ENCODE data around the gene GSTA5. TPM values are rescaled to one million over a fixed set of nuclear protein-coding genes. Genes with fewer than 3 reads are reported as not detected.
"Not testable (repeated sequence)": the region's sequence is repeated elsewhere in the genome, so short reads cannot be mapped to it uniquely, and the experiment has no call there.

The GSTA5 gene
- total RNA-seq, 1 experiment from 2014 or later = not detected

DNA sequence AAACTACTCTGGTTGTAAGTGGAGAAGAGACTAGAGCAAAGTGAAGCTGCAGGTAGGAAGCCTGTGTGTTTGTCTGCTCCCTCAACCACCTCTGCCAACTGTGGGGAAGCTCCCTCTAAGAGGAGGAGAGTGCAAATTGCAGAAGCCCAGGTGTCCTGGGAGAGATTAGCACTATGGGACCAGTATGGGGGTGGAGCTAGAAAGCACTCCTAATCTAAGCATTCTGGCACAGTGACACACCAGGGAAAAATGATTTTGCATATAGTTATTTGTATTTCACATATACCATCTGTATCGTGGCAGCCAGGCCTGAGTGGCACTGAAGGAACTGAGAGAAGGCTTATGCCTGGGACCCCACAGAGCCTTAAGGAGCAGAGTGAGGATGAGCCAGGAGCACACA is 49.8 kb downstream of the GSTA5 start:
- Histone ChIP-seq H3K27ac (ENCODE audit: low read depth, low read length, poor library complexity, severe bottlenecking) (no peak overlapping the region), H3K4me3 (ENCODE audit: low read depth, low read length, poor library complexity, severe bottlenecking) (no peak overlapping the region), H3K27me3 (replicated peaks; ENCODE audit: insufficient read depth, low read depth, low read length, poor library complexity) (no peaks in the 10 kb centered on the region), H3K4me1 (ENCODE audit: insufficient read depth, low read length, poor library complexity, severe bottlenecking) (no peaks in the 10 kb centered on the region), H3K9me3 (ENCODE audit: low read depth, low read length, poor library complexity, severe bottlenecking) (no peaks in the 10 kb centered on the region), H3K36me3 (ENCODE audit: insufficient read depth, low read length, poor library complexity, severe bottlenecking) (no peaks in the 10 kb centered on the region)
- DNase-seq (ENCODE audit: low spot score) = no peak
- no peak for TF ChIP-seq EZH2 (IDR thresholded peaks at IDR 0.05; ENCODE audit: borderline replicate concordance, low read depth, low read length, poor library complexity, severe bottlenecking)
- TF ChIP-seq, protein P1, sequence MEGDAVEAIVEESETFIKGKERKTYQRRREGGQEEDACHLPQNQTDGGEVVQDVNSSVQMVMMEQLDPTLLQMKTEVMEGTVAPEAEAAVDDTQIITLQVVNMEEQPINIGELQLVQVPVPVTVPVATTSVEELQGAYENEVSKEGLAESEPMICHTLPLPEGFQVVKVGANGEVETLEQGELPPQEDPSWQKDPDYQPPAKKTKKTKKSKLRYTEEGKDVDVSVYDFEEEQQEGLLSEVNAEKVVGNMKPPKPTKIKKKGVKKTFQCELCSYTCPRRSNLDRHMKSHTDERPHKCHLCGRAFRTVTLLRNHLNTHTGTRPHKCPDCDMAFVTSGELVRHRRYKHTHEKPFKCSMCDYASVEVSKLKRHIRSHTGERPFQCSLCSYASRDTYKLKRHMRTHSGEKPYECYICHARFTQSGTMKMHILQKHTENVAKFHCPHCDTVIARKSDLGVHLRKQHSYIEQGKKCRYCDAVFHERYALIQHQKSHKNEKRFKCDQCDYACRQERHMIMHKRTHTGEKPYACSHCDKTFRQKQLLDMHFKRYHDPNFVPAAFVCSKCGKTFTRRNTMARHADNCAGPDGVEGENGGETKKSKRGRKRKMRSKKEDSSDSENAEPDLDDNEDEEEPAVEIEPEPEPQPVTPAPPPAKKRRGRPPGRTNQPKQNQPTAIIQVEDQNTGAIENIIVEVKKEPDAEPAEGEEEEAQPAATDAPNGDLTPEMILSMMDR (conservative IDR thresholded peaks at IDR 0.05; ENCODE audit: low read depth, low read length) = no peak
- ChIA-PET POLR2A (ENCODE audit: low non-redundant PET) (no interaction called here), CTCF (no interaction called here)
- intact Hi-C loops (cut with micrococcal nuclease; ENCODE audit: unreplicated experiment) = no loop called here
- no TSS peak for BruUV-seq (replicated peaks)

DNA sequence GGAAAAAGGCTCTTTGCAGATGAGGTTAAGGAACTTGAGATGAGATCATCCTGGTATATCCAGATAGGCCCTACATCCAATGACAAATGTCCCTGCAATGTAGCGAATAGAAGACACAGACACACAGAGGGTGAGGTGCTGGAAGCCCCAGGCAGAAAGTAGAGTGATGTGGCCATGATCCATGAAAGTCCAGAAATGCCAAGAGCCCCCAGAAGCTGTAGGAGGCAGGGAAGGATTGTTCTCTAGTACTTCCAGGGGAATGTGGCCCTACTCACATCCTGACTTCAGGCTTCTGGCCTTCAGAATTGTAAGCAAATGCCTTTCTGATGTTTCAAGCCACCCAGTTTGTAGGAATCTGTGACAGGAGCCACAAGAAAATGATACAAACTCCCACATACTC is 51.0 kb downstream of the GSTA5 start:
- H3K4me3 ChIP-seq (ENCODE audit: low read depth, low read length, poor library complexity, severe bottlenecking); intact Hi-C loops (cut with micrococcal nuclease; ENCODE audit: unreplicated experiment); BruUV-seq (replicated peaks); H3K4me1 ChIP-seq (ENCODE audit: insufficient read depth, low read length, poor library complexity, severe bottlenecking); H3K27me3 ChIP-seq (replicated peaks; ENCODE audit: insufficient read depth, low read depth, low read length, poor library complexity); H3K27ac ChIP-seq (ENCODE audit: low read depth, low read length, poor library complexity, severe bottlenecking); H3K9me3 ChIP-seq (ENCODE audit: low read depth, low read length, poor library complexity, severe bottlenecking); DNase-seq (ENCODE audit: low spot score); CTCF ChIA-PET; H3K36me3 ChIP-seq (ENCODE audit: insufficient read depth, low read length, poor library complexity, severe bottlenecking); POLR2A ChIA-PET (ENCODE audit: low non-redundant PET): not testable (repeated sequence)

DNA sequence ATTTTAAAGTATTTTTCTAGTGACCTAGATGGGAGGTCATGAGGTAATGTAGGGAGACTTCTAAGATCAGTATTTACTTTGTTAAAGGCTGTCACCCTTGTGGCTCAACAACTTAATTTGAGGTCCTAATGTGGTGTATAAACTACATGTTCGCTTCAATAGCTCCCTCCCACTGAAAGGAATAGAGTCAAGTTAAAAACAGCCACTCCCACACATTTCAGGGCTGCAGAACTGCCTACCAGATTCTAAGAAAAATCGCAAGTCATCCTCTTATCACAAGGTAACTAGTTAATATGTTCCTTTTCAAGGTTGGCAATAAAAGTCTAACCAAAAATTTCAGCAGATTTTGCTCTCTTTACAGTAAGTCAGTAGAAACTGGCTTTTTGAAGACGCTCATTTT is 52.1 kb downstream of the GSTA5 start:
- intact Hi-C loops (cut with micrococcal nuclease; ENCODE audit: unreplicated experiment) = no loop called here

DNA sequence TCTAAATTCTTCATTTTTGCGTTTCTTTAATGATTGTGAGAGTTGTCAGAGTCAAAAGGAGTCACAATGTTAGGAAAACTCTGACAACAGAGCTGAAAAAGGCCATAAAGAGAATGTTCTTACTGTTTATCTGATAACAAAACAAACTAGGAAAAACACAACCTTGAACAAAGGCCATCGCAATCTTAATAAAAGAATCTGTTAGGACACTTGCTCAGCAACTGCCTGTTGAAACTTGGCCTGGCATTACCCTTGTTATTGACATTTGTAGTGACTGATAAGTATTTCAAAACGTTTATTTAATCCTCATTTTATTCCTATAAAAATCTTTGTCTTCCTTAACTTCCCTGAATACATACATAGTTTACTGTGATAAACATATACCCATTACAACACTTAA is 52.7 kb downstream of the GSTA5 start:
- DNase-seq (ENCODE audit: low spot score) = no peak
- ChIA-PET POLR2A (ENCODE audit: low non-redundant PET) (no interaction called here), CTCF (no interaction called here)
- H3K27ac ChIP-seq (ENCODE audit: low read depth, low read length, poor library complexity, severe bottlenecking) = no peak overlapping the region
- TF ChIP-seq, protein P1 (conservative IDR thresholded peaks at IDR 0.05; ENCODE audit: low read depth, low read length) = no peak
- TF ChIP-seq EZH2 (IDR thresholded peaks at IDR 0.05; ENCODE audit: borderline replicate concordance, low read depth, low read length, poor library complexity, severe bottlenecking) = no peak
- H3K4me3 ChIP-seq (ENCODE audit: low read depth, low read length, poor library complexity, severe bottlenecking) = no peak overlapping the region
- no peaks in the 10 kb centered on the region for H3K4me1 ChIP-seq (ENCODE audit: insufficient read depth, low read length, poor library complexity, severe bottlenecking)
- no TSS peak for BruUV-seq (replicated peaks)
- H3K9me3 ChIP-seq (ENCODE audit: low read depth, low read length, poor library complexity, severe bottlenecking) = no peaks in the 10 kb centered on the region
- intact Hi-C loops (cut with micrococcal nuclease; ENCODE audit: unreplicated experiment) = no loop called here
- H3K36me3 ChIP-seq (ENCODE audit: insufficient read depth, low read length, poor library complexity, severe bottlenecking) = no peaks in the 10 kb centered on the region
- no peaks in the 10 kb centered on the region for H3K27me3 ChIP-seq (replicated peaks; ENCODE audit: insufficient read depth, low read depth, low read length, poor library complexity)

More for the DNA sequence above, 52.1 kb downstream of the GSTA5 start:
- no peak for TF ChIP-seq EZH2 (IDR thresholded peaks at IDR 0.05; ENCODE audit: borderline replicate concordance, low read depth, low read length, poor library complexity, severe bottlenecking)
- TF ChIP-seq, protein P1 (conservative IDR thresholded peaks at IDR 0.05; ENCODE audit: low read depth, low read length) = no peak
- DNase-seq (ENCODE audit: low spot score) = no peak
- Histone ChIP-seq H3K4me3 (ENCODE audit: low read depth, low read length, poor library complexity, severe bottlenecking) (no peak overlapping the region), H3K27ac (ENCODE audit: low read depth, low read length, poor library complexity, severe bottlenecking) (no peak overlapping the region), H3K36me3 (ENCODE audit: insufficient read depth, low read length, poor library complexity, severe bottlenecking) (no peaks in the 10 kb centered on the region), H3K9me3 (ENCODE audit: low read depth, low read length, poor library complexity, severe bottlenecking) (no peaks in the 10 kb centered on the region), H3K27me3 (replicated peaks; ENCODE audit: insufficient read depth, low read depth, low read length, poor library complexity) (no peaks in the 10 kb centered on the region), H3K4me1 (ENCODE audit: insufficient read depth, low read length, poor library complexity, severe bottlenecking) (no peaks in the 10 kb centered on the region)
- ChIA-PET POLR2A (ENCODE audit: low non-redundant PET) (no interaction called here), CTCF (no interaction called here)
- no TSS peak for BruUV-seq (replicated peaks)

Measured in A673 (cell line).